ENCODE measurements around the gene RABIF.
A peak's percentile ranks its signal among the peaks of the same experiment; 100 is the strongest.
"Not testable (repeated sequence)": the region's sequence is repeated elsewhere in the genome, so short reads cannot be mapped to it uniquely, and the experiment has no call there.

RABIF gene

GRCh38 chr1:202888531-202889360, at the start of gene RABIF:
RABIF (minus strand) TSS chr1:202889149; CDS start chr1:202889098, 51 bp downstream.
- DNase-seq: peak; percentile 97

GRCh38 chr1:202938287-202938925, 49.5 kb upstream of the RABIF start:
- DNase-seq: no peak

DNA sequence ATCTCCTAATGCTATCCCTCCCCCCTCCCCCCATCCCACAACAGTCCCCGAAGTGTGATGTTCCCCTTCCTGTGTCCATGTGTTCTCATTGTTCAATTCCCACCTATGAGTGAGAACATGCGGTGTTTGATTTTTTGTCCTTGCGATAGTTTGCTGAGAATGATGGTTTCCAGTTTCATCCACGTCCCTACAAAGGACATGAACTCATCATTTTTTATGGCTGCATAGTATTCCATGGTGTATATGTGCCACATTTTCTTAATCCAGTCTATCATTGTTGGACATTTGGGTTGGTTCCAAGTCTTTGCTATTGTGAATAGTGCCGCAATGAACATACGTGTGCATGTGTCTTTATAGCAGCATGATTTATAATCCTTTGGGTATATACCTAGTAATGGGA, 47.5 kb upstream of the RABIF start:
- not testable (repeated sequence) for DNase-seq

DNA sequence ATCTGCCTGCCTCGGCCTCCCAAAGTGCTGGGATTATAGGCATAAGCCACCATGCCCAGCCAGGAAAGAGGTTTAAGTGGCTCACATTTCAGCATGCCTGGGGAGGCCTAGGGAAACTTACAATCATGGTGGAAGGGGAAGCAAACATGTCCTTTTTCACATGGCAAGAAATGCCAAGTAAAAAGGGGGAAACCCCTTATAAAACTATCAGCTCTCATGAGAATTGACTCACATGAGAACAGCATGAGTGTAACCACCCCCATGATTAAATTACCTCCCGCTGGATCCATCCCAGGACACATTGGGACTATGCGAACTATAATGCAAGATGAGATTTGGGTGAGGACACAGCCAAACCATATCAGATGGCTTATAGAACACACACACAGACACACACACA, 46.9 kb upstream of the RABIF start:
- DNase-seq: no peak

GRCh38 chr1:202934755-202935154, 45.8 kb upstream of the RABIF start:
- no peak for DNase-seq

- no peak for DNase-seq
These were observed 43.5 kb upstream of the RABIF start for GRCh38 chr1:202932476-202932875.

- peak; percentile 97 for DNase-seq
These were observed 37.9 kb upstream of the RABIF start, which contains the start of gene KLHL12 for GRCh38 chr1:202926581-202927491. KLHL12 (minus strand) TSS chr1:202927234; CDS start chr1:202925162, 2,072 bp downstream.

DNA sequence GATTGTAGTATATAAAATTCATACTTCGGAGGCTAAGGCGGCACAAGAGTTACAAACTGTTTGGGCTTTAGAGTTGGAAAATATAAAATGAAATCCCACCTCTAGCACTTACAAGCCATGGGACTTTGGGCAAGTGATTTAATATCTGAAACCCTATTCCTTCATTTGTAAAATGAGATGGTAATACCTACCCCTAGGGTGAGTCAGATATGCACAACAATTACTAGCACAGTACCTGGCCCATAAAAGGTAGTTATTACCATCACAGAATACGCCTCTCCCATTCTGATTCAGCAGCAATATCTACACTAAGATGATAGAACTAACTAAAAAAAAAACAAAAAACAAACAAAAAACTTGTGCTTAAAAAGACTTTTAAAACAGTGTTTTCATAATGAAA, 34.6 kb upstream of the RABIF start:
- DNase-seq: no peak

- DNase-seq: no peak
These were observed 30.7 kb upstream of the RABIF start for GRCh38 chr1:202919615-202920014.

- no peak for DNase-seq
These were observed 26.2 kb upstream of the RABIF start for GRCh38 chr1:202915146-202915545.

DNA sequence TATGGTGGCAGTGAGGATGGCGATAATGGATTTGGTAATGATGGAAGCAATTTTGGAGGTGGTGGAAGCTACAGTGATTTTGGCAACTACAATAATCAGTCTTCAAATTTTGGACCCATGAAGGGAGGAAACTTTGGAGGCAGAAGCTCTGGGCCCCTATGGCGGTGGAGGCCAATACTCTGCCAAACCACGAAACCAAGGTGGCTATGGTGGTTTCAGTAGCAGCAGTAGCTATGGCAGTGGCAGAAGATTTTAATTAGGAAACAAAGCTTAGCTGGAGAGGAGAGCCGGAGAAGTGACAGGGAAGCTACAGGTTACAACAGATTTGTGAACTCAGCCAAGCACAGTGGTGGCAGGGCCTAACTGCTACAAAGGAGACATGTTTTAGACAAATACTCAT, 23.5 kb upstream of the RABIF start:
- DNase-seq: not testable (repeated sequence)

GRCh38 chr1:202909494-202909893, 20.5 kb upstream of the RABIF start:
- DNase-seq: no peak

DNA sequence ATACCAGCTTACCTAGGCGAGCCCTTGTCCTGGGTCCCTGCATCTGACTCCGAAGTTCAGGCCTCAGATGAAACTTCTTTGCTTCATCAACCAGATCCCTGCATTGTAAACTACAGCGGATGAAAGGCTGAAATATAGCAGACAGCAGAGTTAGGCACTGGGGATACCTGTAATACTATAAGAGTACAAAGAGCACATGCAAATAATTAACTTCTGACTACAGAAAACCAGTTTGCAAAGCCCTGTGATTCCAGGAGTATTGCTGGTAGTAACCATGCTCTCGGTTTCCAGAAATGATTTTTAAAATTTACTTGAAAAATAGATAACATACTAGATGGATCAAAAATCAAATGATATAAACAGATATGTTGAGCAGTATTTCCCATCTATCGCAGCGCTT, 20.0 kb upstream of the RABIF start:
- no peak for DNase-seq

- no peak for DNase-seq
These were observed 16.4 kb upstream of the RABIF start for GRCh38 chr1:202905331-202905730.

DNA sequence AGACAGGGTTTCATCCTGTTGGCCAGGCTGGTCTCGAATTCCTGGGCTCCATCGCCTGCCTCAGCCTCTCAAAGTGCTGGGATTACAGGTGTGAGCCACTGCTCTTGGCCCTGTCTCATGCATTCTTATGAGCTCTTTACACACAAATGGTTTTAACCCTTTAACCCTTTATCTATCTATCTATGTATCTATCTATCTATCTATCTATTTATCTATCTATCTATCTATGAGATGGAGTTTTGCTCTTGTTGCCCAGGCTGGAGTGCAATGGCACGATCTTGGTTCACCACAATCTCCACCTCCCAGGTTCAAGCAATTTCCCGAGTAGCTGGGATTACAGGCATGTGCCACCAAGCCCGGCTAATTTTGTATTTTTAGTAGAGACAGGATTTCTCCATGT, 14.9 kb upstream of the RABIF start:
- DNase-seq: not testable (repeated sequence)

- no peak for DNase-seq
These were observed 12.6 kb upstream of the RABIF start for GRCh38 chr1:202901555-202901954.

- no peak for DNase-seq
These were observed 3.6 kb upstream of the RABIF start for GRCh38 chr1:202892501-202892900.

DNA sequence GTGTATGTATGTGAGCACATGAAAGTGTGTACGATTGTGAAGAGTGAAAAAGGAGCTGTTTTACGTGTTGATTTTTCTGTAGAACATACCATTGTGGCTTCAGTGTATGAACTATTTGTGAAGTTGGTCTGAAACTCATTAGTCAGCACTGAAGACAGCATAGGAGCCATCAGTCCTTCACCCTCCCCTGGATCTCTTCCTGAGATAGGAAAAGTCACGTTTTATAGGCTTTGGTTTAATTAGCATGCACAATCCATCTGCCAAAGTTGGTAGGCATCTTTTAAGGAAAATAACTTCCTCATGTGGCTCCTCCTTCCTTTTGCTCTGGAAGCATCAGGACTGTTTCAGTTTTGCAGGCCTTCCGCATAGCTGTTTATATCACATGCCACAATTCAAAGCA, 1.4 kb upstream of the RABIF start:
- DNase-seq: no peak

DNA sequence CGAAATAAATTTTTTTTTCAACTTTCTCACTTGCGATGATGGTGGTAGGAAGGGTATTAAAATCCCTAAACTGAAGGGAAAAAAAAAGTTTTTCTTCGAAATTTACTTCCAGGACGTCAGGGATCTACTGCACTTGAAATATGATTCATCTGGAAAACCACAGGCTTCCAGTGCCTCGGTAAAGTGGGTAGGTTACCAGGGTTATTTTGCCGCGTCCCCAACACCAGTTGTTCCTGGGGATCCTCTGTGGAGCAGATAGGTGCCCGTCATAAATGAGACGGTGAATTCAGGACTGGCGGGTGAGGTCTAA, 773 bp downstream of the RABIF start:
- DNase-seq: no peak

DNA sequence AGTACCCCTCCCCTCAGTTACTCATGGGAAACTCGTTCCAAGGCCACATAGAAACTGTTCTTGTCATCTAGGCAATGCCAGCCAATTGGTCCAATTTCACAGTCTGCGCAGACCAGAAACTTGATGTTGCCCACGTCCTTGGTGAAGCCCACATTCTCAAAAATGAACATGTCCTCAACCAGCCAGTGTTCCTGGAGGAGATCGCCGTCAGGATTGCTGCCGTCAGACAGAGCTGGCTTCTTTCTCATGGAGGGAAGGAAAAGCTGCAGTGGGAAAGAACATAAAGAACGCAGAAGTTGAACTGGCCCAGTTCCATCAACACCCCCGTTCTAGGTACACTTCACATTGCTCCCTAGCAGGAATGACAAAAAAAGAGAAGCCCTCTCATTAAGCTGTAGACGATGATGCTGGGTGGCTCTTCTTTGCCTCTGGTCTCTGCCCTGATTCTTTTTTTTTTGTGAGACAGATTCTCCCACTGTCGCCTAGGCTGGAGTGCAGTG, 7.9 kb downstream of the RABIF start:
- no peak for DNase-seq

DNA sequence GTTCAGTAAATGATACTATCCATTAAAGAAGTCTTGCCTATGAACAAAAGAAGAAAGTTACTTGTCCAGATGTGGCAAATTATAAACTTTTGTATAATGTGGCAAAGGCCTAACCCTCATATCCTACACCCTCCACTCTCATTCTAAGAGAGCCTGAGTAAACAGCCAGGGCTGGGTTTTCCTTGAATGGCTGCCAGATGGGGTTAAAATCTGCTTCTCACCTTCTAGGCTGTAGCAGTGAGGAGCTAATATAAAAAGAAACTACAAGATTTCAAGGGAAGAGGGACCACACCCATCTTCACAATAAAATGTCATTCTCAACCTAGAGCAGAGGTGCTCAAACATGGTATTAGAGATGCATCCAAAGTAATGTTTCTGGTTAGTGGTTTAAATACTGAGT, 8.9 kb downstream of the RABIF start:
- no peak for DNase-seq

- DNase-seq: no peak
These were observed 9.8 kb downstream of the RABIF start for GRCh38 chr1:202879128-202879527.

- DNase-seq: no peak
These were observed 15.9 kb downstream of the RABIF start for GRCh38 chr1:202873026-202873425.
